HG03575 (cell line): ENCODE measurements around the gene PELI1.

Experiments
- ATAC-seq: cut with Tn5 transposase; IDR thresholded peaks from one replicate; pipeline ENCODE4 v1.9.1; 2021; ENCODE audit not compliant: unreplicated experiment, insufficient number of reproducible peaks, low FRiP score; ENCODE audit errors: extremely low read depth

The PELI1 gene

GRCh38 chr2:64128406-64128805 lies 15.8 kb downstream of the PELI1 start:
- ATAC-seq: no peak

GRCh38 chr2:64127119-64127518 lies 17.1 kb downstream of the PELI1 start:
- no peak for ATAC-seq

GRCh38 chr2:64126601-64127000 lies 17.6 kb downstream of the PELI1 start:
- ATAC-seq: no peak

- no peak for ATAC-seq
Measured at GRCh38 chr2:64124571-64124970, 19.6 kb downstream of the PELI1 start.

GRCh38 chr2:64124168-64124567 lies 20.1 kb downstream of the PELI1 start:
- ATAC-seq: no peak

GRCh38 chr2:64123740-64124139 lies 20.5 kb downstream of the PELI1 start:
- no peak for ATAC-seq

- ATAC-seq: no peak
Measured at GRCh38 chr2:64122358-64122757, 21.9 kb downstream of the PELI1 start.

- ATAC-seq: no peak
Measured at GRCh38 chr2:64120928-64121327, 23.3 kb downstream of the PELI1 start.

GRCh38 chr2:64120008-64120407 lies 24.2 kb downstream of the PELI1 start:
- ATAC-seq: no peak

- no peak for ATAC-seq
Measured at GRCh38 chr2:64119369-64119768, 24.9 kb downstream of the PELI1 start.

- ATAC-seq: no peak
Measured at GRCh38 chr2:64115808-64116598, 28.2 kb downstream of the PELI1 start.

GRCh38 chr2:64114912-64115277 lies 29.3 kb downstream of the PELI1 start:
- ATAC-seq: no peak

- no peak for ATAC-seq
Measured at GRCh38 chr2:64114063-64114911, 29.9 kb downstream of the PELI1 start.

- ATAC-seq: no peak
Measured at GRCh38 chr2:64112016-64112415, 32.2 kb downstream of the PELI1 start.

GRCh38 chr2:64111426-64111825 lies 32.8 kb downstream of the PELI1 start:
- no peak for ATAC-seq

- ATAC-seq: no peak
Measured at GRCh38 chr2:64108666-64109241, 35.5 kb downstream of the PELI1 start.

GRCh38 chr2:64106481-64106880 lies 37.7 kb downstream of the PELI1 start:
- no peak for ATAC-seq

GRCh38 chr2:64105670-64106461 lies 38.4 kb downstream of the PELI1 start:
- no peak for ATAC-seq

- ATAC-seq: no peak
Measured at GRCh38 chr2:64104933-64105332, 39.3 kb downstream of the PELI1 start.
